Neural progenitor cell (in vitro differentiated cells): ENCODE data around the gene SUSD3. TPM values are rescaled to one million over a fixed set of nuclear protein-coding genes. Genes with fewer than 3 reads are reported as not detected.
A peak's percentile ranks its signal among the peaks of the same experiment; 100 is the strongest.

ENCODE experiments used
- DNase-seq: peaks from one replicate; pipeline ENCODE4 v3.0.0-alpha.2; 2016; ENCODE audit warnings: low spot score
- H2AFZ ChIP-seq: fragments of 200-600 bp; sonication (generic); replicated peaks from 2 replicates; pipeline ENCODE4 v1.6.1; 2016; ENCODE audit warnings: antibody characterized with exemption
- H3F3A ChIP-seq: fragments of 200-600 bp; sonication (generic); 2 replicates; pipeline ENCODE4 v1.6.1; 2016; ENCODE audit warnings: antibody characterized with exemption, low read depth
- H3K27ac ChIP-seq: fragments of 200-600 bp; sonication (generic); 2 replicates; pipeline ENCODE4 v1.5.1; 2016; ENCODE audit warnings: mild to moderate bottlenecking
- H3K27me3 ChIP-seq: fragments of 200-600 bp; sonication (generic); 2 replicates; pipeline ENCODE4 v1.6.1; 2016; ENCODE audit warnings: mild to moderate bottlenecking, moderate library complexity
- H3K36me3 ChIP-seq: fragments of 200-600 bp; sonication (generic); 2 replicates; pipeline ENCODE4 v1.5.1; 2016
- H3K4me1 ChIP-seq: fragments of 200-600 bp; sonication (generic); 2 replicates; pipeline ENCODE4 v1.6.1; 2016; ENCODE audit warnings: mixed run types
- H3K4me2 ChIP-seq: fragments of 200-600 bp; sonication (generic); 2 replicates; pipeline ENCODE4 v1.6.1; 2016
- H3K4me3 ChIP-seq: fragments of 200-600 bp; sonication (generic); 2 replicates; pipeline ENCODE4 v1.5.1; 2016
- H3K79me2 ChIP-seq: fragments of 200-600 bp; sonication (generic); 2 replicates; pipeline ENCODE4 v1.6.1; 2016; ENCODE audit warnings: low read depth
- H3K9ac ChIP-seq: fragments of 200-600 bp; sonication (generic); 2 replicates; pipeline ENCODE4 v1.6.1; 2016
- H3K9me3 ChIP-seq: fragments of 200-600 bp; sonication (generic); 2 replicates; pipeline ENCODE4 v1.5.1; 2016; ENCODE audit warnings: low read depth
- H4K20me1 ChIP-seq: fragments of 200-600 bp; sonication (generic); 2 replicates; pipeline ENCODE4 v1.6.1; 2016; ENCODE audit warnings: low read depth
- H3K27ac Mint-ChIP-seq: 3 replicates; pipeline ENCODE4 v1.8.0; 2021; ENCODE audit warnings: mixed read lengths
- H3K27me3 Mint-ChIP-seq: 2 replicates; pipeline ENCODE4 v1.8.0; 2022; ENCODE audit warnings: low read depth, mild to moderate bottlenecking, inconsistent platforms, moderate library complexity, mixed read lengths; ENCODE audit not compliant: insufficient read depth
- H3K36me3 Mint-ChIP-seq: 3 replicates; pipeline ENCODE4 v1.8.0; 2021; ENCODE audit warnings: mixed read lengths
- H3K4me1 Mint-ChIP-seq: 3 replicates; pipeline ENCODE4 v1.8.0; 2021; ENCODE audit warnings: mixed read lengths
- H3K4me3 Mint-ChIP-seq: 3 replicates; pipeline ENCODE4 v1.8.0; 2021; ENCODE audit warnings: mild to moderate bottlenecking, moderate library complexity, mixed read lengths
- H3K9me3 Mint-ChIP-seq: 3 replicates; pipeline ENCODE4 v1.8.0; 2020; ENCODE audit warnings: mixed read lengths
- EZH2 ChIP-seq: fragments of 200-600 bp; sonication (generic); IDR thresholded peaks from 2 replicates; pipeline ENCODE4 v1.6.1; 2017; ENCODE audit warnings: antibody characterized with exemption, mild to moderate bottlenecking, moderate library complexity
- EZH2phosphoT487 ChIP-seq: fragments of 200-600 bp; sonication (generic); IDR thresholded peaks from 2 replicates; pipeline ENCODE4 v1.6.1; 2017; ENCODE audit warnings: antibody characterized with exemption
- total RNA-seq: library from RNA; depleted of rRNA; stranded (reverse); fragments of >200 nt; gene quantifications from 2 replicates; pipeline ENCODE4 v1.2.3, GENCODE V29; 2015; ENCODE audit warnings: low replicate concordance
- TF ChIP-seq, protein P1 (sequence below): fragments of 200-600 bp; sonication (generic); IDR thresholded peaks from 2 replicates; pipeline ENCODE4 v1.5.1; 2017; ENCODE audit warnings: antibody characterized with exemption, mild to moderate bottlenecking

SUSD3 gene
- total RNA-seq, 1 donor from 2014 or later, result not detected

DNA sequence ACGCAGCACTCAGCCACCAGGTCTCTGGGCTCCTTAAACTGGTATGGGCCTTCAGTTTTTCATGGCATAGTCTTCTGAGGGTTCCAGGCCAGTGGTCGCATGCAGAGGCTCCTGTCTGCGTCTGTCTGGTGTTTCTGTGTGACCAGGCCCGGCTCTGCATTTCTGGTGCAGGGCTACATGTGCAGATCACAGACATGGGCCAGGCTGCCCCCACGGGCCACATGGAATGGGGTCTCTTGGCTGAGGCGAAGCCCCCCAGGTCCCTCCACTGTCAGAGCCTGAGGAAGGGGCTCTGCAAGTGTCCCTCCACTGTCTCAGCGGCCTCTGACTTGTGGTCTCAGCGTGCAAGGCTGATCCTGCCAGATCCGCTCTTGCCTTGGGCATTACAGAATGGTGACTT, 21.9 kb downstream of the SUSD3 start:
- Histone ChIP-seq H4K20me1 (no peaks in the 10 kb centered on the region), H3K36me3 (no peaks in the 10 kb centered on the region), H2AFZ (no peak overlapping the region), H3K4me3 (no peak overlapping the region), H3K79me2 (no peaks in the 10 kb centered on the region), H3K27me3 (no peaks in the 10 kb centered on the region), H3K27ac (no peak overlapping the region), H3K4me2 (no peak overlapping the region), H3K9me3 (no peaks in the 10 kb centered on the region), H3K4me1 (no peaks in the 10 kb centered on the region), H3K9ac (no peak overlapping the region), H3F3A (no peaks in the 10 kb centered on the region)
- peaks cover 16% of the 10 kb centered on the region for H3K4me1 Mint-ChIP-seq
- no peaks in the 10 kb centered on the region for H3K36me3 Mint-ChIP-seq
- peak; percentile 0 for DNase-seq
- peaks cover 4% of the 10 kb centered on the region for H3K27me3 Mint-ChIP-seq
- no peak overlapping the region for H3K27ac Mint-ChIP-seq
- H3K4me3 Mint-ChIP-seq, result no peak overlapping the region
- TF ChIP-seq EZH2, result no peak
- TF ChIP-seq, protein P1, sequence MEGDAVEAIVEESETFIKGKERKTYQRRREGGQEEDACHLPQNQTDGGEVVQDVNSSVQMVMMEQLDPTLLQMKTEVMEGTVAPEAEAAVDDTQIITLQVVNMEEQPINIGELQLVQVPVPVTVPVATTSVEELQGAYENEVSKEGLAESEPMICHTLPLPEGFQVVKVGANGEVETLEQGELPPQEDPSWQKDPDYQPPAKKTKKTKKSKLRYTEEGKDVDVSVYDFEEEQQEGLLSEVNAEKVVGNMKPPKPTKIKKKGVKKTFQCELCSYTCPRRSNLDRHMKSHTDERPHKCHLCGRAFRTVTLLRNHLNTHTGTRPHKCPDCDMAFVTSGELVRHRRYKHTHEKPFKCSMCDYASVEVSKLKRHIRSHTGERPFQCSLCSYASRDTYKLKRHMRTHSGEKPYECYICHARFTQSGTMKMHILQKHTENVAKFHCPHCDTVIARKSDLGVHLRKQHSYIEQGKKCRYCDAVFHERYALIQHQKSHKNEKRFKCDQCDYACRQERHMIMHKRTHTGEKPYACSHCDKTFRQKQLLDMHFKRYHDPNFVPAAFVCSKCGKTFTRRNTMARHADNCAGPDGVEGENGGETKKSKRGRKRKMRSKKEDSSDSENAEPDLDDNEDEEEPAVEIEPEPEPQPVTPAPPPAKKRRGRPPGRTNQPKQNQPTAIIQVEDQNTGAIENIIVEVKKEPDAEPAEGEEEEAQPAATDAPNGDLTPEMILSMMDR, result no peak
- no peak for TF ChIP-seq EZH2phosphoT487
- H3K9me3 Mint-ChIP-seq, result no peaks in the 10 kb centered on the region

DNA sequence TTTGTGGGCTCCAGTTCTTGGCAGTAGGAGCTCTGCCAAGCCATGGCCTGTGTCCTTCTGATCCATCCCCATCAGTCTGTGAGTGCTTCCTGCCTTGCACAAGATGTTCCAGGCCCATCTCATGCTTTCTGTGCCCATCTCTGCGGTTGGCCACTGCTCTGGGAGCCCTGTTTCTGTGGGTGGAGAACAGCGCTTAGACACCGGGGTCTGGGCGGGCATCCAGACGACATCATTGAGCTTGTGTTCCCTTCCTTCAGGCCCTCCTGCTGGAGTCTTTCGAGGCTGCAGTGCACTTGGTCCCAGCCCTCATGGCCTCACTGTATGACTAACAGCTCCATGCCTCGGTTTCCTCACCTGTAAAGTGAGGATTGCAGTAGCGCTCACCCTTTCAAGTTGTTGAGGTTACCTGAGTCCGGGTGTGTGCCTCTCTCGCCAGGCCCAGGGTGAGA, 22.6 kb downstream of the SUSD3 start:
- no peak for DNase-seq
- TF ChIP-seq EZH2, result no peak
- no peak for TF ChIP-seq EZH2phosphoT487
- TF ChIP-seq, protein P1, result no peak
- peaks cover 2% of the 10 kb centered on the region for H3K9me3 Mint-ChIP-seq
- H3K79me2 ChIP-seq, result no peaks in the 10 kb centered on the region
- peak overlapping the region; percentile 83 for H3K27ac Mint-ChIP-seq
- H3K4me1 ChIP-seq, result no peaks in the 10 kb centered on the region
- no peak overlapping the region for H2AFZ ChIP-seq
- H3K27me3 Mint-ChIP-seq, result peaks cover 6% of the 10 kb centered on the region
- no peaks in the 10 kb centered on the region for H3K9me3 ChIP-seq
- H3K36me3 ChIP-seq, result no peaks in the 10 kb centered on the region
- no peaks in the 10 kb centered on the region for H3K27me3 ChIP-seq
- H3F3A ChIP-seq, result no peaks in the 10 kb centered on the region
- no peaks in the 10 kb centered on the region for H4K20me1 ChIP-seq
- H3K36me3 Mint-ChIP-seq, result no peaks in the 10 kb centered on the region
- no peak overlapping the region for H3K4me2 ChIP-seq
- no peak overlapping the region for H3K4me3 ChIP-seq
- H3K4me3 Mint-ChIP-seq, result no peak overlapping the region
- no peak overlapping the region for H3K9ac ChIP-seq
- H3K4me1 Mint-ChIP-seq, result peaks cover 16% of the 10 kb centered on the region
- no peak overlapping the region for H3K27ac ChIP-seq

DNA sequence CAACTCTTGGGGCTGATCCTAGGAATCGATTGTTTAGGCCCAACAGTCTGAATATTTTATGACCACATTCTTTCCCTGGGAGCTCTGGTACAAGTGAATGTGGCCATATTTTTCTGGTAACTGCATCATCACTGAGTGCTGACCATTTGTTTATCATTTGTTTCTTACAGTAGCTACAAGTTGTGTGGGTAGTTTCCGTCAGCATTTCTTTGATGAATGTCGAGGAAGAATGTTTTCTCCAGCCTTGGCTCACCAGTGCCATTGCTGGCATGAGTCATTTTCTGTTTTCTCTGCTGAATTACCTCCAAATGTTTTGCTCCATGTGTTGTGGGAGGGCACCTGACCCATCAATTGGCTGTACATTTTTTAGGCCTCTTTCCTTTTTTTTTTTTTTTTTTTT, 23.4 kb downstream of the SUSD3 start:
- no peak overlapping the region for H3K4me3 Mint-ChIP-seq
- TF ChIP-seq EZH2 (no peak), EZH2phosphoT487 (no peak)
- TF ChIP-seq, protein P1, result no peak
- H3F3A ChIP-seq, result no peaks in the 10 kb centered on the region
- H3K27ac ChIP-seq, result no peak overlapping the region
- H2AFZ ChIP-seq, result no peak overlapping the region
- H3K9me3 Mint-ChIP-seq, result peaks cover 2% of the 10 kb centered on the region
- H3K9ac ChIP-seq, result no peak overlapping the region
- H3K4me1 Mint-ChIP-seq, result peaks cover 16% of the 10 kb centered on the region
- no peak overlapping the region for H3K4me2 ChIP-seq
- H3K27me3 ChIP-seq, result no peaks in the 10 kb centered on the region
- DNase-seq, result no peak
- no peaks in the 10 kb centered on the region for H3K79me2 ChIP-seq
- H4K20me1 ChIP-seq, result no peaks in the 10 kb centered on the region
- no peak overlapping the region for H3K4me3 ChIP-seq
- H3K36me3 Mint-ChIP-seq, result no peaks in the 10 kb centered on the region
- H3K9me3 ChIP-seq, result no peaks in the 10 kb centered on the region
- H3K27ac Mint-ChIP-seq, result no peak overlapping the region
- peaks cover 6% of the 10 kb centered on the region for H3K27me3 Mint-ChIP-seq
- H3K36me3 ChIP-seq, result no peaks in the 10 kb centered on the region
- no peaks in the 10 kb centered on the region for H3K4me1 ChIP-seq
